ENCODE data around the gene PPP1CC. TPM values are rescaled to one million over a fixed set of nuclear protein-coding genes. Genes with fewer than 3 reads are reported as not detected.

Gene PPP1CC
- total and polyA plus RNA-seq, 2 of the 4 experiments (the other 2 are of a cell fraction), result 71.0 to 126 TPM

DNA sequence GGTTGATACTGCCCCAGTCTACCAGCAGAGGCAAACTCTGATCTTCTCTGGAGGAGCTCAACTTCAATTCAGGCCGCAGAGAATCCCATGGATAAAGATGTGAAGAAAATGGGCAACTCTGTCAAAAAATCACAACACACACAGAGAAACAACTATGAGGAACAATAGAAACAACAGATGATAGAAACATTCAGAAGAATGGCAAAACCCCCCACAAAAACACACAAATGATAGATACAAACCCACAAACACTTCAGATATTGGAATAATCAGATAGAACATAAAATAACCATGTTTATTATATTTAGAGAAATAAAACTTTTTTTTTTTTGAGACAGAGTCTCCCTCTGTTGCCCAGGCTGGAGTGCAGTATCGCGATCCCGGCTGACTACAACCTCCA, 33.8 kb downstream of the PPP1CC start:
- H2BK15ac ChIP-seq (ENCODE audit: low read depth, low read length), result no peak overlapping the region
- intact Hi-C loops (cut with micrococcal nuclease), result no loop called here
- H2AK5ac ChIP-seq (ENCODE audit: low read depth, low read length), result no peak overlapping the region
- TF ChIP-seq, protein P1, sequence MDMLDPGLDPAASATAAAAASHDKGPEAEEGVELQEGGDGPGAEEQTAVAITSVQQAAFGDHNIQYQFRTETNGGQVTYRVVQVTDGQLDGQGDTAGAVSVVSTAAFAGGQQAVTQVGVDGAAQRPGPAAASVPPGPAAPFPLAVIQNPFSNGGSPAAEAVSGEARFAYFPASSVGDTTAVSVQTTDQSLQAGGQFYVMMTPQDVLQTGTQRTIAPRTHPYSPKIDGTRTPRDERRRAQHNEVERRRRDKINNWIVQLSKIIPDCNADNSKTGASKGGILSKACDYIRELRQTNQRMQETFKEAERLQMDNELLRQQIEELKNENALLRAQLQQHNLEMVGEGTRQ (IDR thresholded peaks at IDR 0.05; ENCODE audit: low read depth, low read length), result no peak
- no peak for TF ChIP-seq MXI1 (IDR thresholded peaks at IDR 0.05; ENCODE audit: borderline replicate concordance, low read depth, low read length)
- no peak for TF ChIP-seq RFX5 (IDR thresholded peaks at IDR 0.05; ENCODE audit: low read depth, low read length)
- TF ChIP-seq FOS (IDR thresholded peaks at IDR 0.05; ENCODE audit: low read depth, low read length), result no peak
- TF ChIP-seq, protein P2, sequence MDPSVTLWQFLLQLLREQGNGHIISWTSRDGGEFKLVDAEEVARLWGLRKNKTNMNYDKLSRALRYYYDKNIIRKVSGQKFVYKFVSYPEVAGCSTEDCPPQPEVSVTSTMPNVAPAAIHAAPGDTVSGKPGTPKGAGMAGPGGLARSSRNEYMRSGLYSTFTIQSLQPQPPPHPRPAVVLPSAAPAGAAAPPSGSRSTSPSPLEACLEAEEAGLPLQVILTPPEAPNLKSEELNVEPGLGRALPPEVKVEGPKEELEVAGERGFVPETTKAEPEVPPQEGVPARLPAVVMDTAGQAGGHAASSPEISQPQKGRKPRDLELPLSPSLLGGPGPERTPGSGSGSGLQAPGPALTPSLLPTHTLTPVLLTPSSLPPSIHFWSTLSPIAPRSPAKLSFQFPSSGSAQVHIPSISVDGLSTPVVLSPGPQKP (IDR thresholded peaks at IDR 0.05; ENCODE audit: borderline replicate concordance, low read depth, low read length), result no peak
- TF ChIP-seq POLR2A (IDR thresholded peaks at IDR 0.05; ENCODE audit: low read depth, low read length), result no peak
- no peak for TF ChIP-seq MAFK (IDR thresholded peaks at IDR 0.05; ENCODE audit: low read depth, low read length)
- no peak for TF ChIP-seq CHD1 (IDR thresholded peaks at IDR 0.05; ENCODE audit: low read depth, low read length)
- TF ChIP-seq MAZ (IDR thresholded peaks at IDR 0.05; ENCODE audit: borderline replicate concordance, low read depth, low read length), result no peak
- no peak for TF ChIP-seq SMC3 (IDR thresholded peaks at IDR 0.05; ENCODE audit: low read depth, low read length)
- TF ChIP-seq BHLHE40 (IDR thresholded peaks at IDR 0.05; ENCODE audit: low read depth, low read length), result no peak
- TF ChIP-seq RCOR1 (IDR thresholded peaks at IDR 0.05; ENCODE audit: insufficient replicate concordance, low read length), result no peak
- TF ChIP-seq NFE2L2 (IDR thresholded peaks at IDR 0.05; ENCODE audit: low read depth, low read length), result no peak
- TF ChIP-seq CEBPB (IDR thresholded peaks at IDR 0.05; ENCODE audit: low read depth, low read length), result no peak
- TF ChIP-seq RAD21 (IDR thresholded peaks at IDR 0.05; ENCODE audit: low read length), result no peak
- dilution Hi-C loops (cut with HindIII; ENCODE audit: low sequenced_read_pairs, unreplicated experiment), result no loop called here
- no peak overlapping the region for H3K9ac ChIP-seq (ENCODE audit: low read depth, low read length)
- H2AFZ ChIP-seq (replicated peaks; ENCODE audit: low read length, poor library complexity), result no peak overlapping the region
- no peak overlapping the region for H3K4ac ChIP-seq (ENCODE audit: low read depth, low read length)
- no CpG with 5 or more reads among the region's 4 CpGs for WGBS, 2 experiments (ENCODE audit: extremely low coverage in 2 of 2, insufficient read length in 1 of 2)
- BruUV-seq (replicated peaks), result no TSS peak
- ChIA-PET POLR2A (ENCODE audit: unreplicated experiment) (interaction anchor here (0.6 kb wide), 1 partner anchor 1669 kb away, joined by 6 read pairs; no protein-coding TSS in a partner anchor), CTCF (no interaction called here)
- no peaks in the 10 kb centered on the region for H3K36me3 ChIP-seq (ENCODE audit: control insufficient read depth, insufficient read depth, low read length)
- H4K91ac ChIP-seq (ENCODE audit: insufficient read depth, low read depth, low read length), result no peak overlapping the region
- no peaks in the 10 kb centered on the region for H3K79me1 ChIP-seq (ENCODE audit: low read depth in 1 of 2, low read length in 2 of 2)
- no peak overlapping the region for H2AK9ac ChIP-seq (replicated peaks; ENCODE audit: low read depth, low read length, poor library complexity)
- no peak overlapping the region for H2BK5ac ChIP-seq (ENCODE audit: low read depth, low read length, poor library complexity, severe bottlenecking)
- H2BK120ac ChIP-seq (ENCODE audit: low read depth, low read length), result no peak overlapping the region
- H3K4me3 ChIP-seq (ENCODE audit: insufficient read depth, low read depth, low read length), result no peak overlapping the region
- H3K23ac ChIP-seq (ENCODE audit: low read depth, low read length), result no peak overlapping the region
- no peak overlapping the region for H4K5ac ChIP-seq (ENCODE audit: low read depth, low read length)
- DNase-seq (no peak), ATAC-seq (ENCODE audit: low read depth) (no peak)
- H4K20me1 ChIP-seq (ENCODE audit: insufficient read depth, low read length), result no peaks in the 10 kb centered on the region
- no peak overlapping the region for H3K56ac ChIP-seq (ENCODE audit: extremely low read depth, insufficient read depth, low read length)
- H3K27ac ChIP-seq (ENCODE audit: insufficient read depth, low read length), result no peak overlapping the region
- H3K14ac ChIP-seq (replicated peaks; ENCODE audit: low read depth, low read length), result no peak overlapping the region
- no peaks in the 10 kb centered on the region for H3K9me3 ChIP-seq (ENCODE audit: control insufficient read depth, insufficient read depth, low read length)
- H3K9me1 ChIP-seq (ENCODE audit: insufficient read depth, low read length), result no peaks in the 10 kb centered on the region
- H2BK20ac ChIP-seq (ENCODE audit: low read depth, low read length), result no peak overlapping the region
- H4K8ac ChIP-seq (ENCODE audit: low read depth in 2 of 2, low read length in 2 of 2), result no peak overlapping the region
- no peak overlapping the region for H3K18ac ChIP-seq (ENCODE audit: low read depth, low read length)
- H3K4me2 ChIP-seq (ENCODE audit: low read depth, low read length), result no peak overlapping the region
- H3K27me3 ChIP-seq (ENCODE audit: control insufficient read depth, insufficient read depth, low read length), result no peaks in the 10 kb centered on the region
- in situ Hi-C loops (cut with MboI; ENCODE audit: low sequenced_read_pairs), result no loop called here
- no peaks in the 10 kb centered on the region; the same call in 1 of the 2 replicates for H3K4me1 ChIP-seq (ENCODE audit: control insufficient read depth, insufficient read depth, low read length)
